NCI-H460 (cell line): Measurements from ENCODE around the gene MTTP. TPM values are rescaled to one million over a fixed set of nuclear protein-coding genes. Genes with fewer than 3 reads are reported as not detected.
A peak's percentile ranks its signal among the peaks of the same experiment; 100 is the strongest.
"Not testable (repeated sequence)": the region's sequence is repeated elsewhere in the genome, so short reads cannot be mapped to it uniquely, and the experiment has no call there.

Experiments used
- DNase-seq: peaks from one replicate; pipeline ENCODE4 v3.0.0-alpha.2; 2016; ENCODE audit warnings: low read depth; ENCODE audit errors: extremely low read depth
- polyA plus RNA-seq: library from polyadenylated mRNA; depleted of rRNA; stranded (reverse); fragments of >200 nt; gene quantifications from 2 replicates; pipeline ENCODE4 v1.2.3, GENCODE V29; 2014; cell fraction: nucleus; rRNA removed
- total RNA-seq: library from RNA; depleted of rRNA; stranded (reverse); fragments of >200 nt; shearing (Covaris generic); gene quantifications from 2 replicates; pipeline ENCODE4 v1.2.3, GENCODE V29; 2014; rRNA removed

The MTTP gene
- total RNA-seq = 0.05 TPM in 1 of 2 replicates, not detected in the other
- polyA plus RNA-seq = 0.06 TPM in 1 of 2 replicates, not detected in the other

DNA sequence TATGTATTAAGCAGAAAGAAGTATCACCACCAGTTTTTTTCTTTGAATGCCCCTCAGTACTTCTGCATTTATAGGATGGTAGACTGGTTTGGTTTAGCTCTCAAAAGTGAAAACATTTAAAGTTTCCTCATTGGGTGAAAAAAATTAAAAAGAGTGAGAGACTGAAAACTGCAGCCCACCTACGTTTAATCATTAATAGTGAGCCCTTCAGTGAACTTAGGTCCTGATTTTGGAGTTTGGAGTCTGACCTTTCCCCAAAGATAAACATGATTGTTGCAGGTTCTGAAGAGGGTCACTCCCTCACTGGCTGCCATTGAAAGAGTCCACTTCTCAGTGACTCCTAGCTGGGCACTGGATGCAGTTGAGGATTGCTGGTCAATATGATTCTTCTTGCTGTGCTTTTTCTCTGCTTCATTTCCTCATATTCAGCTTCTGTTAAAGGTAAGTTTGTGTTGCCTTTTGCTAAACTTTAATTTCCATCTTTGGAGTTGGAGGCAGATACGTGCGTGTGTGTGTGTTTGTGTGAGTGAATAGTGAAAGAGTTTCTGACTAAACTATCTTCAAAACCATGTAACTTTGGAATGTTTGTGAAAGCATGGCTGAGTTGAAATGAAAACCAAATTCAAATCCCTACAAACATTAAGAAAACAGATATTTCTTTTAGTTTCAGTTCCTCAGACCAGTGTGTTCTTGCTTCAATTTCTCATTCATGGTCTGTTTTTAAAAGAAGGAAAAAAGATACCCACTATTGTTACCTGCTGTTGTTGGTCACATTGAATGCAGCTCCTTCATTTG lies at the start of gene MTTP:
TSS of gene MTTP (plus strand) at position 295 of the 795 bp plus-strand sequence. CDS start at position 381, 86 bp downstream.
- no peak for DNase-seq

DNA sequence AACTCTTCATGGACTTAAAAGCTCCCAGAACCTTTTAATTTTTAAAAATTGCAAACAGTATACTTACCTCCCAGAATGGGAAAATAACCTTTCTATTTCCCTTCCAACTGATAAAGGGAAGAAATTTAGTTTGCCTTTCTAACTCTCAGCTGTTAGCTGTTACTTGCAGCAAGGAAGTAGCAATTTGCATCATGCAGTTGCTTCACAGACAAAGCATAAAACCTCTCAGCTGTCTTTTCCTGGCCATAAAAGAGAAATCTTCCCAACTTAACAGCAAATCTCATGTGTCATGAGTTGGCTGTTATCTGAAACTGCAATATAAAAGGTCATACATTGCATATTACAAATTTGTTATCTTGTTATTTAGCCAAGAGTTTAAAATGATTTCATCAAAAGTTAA lies 45.4 kb upstream of the MTTP start:
- no peak for DNase-seq

DNA sequence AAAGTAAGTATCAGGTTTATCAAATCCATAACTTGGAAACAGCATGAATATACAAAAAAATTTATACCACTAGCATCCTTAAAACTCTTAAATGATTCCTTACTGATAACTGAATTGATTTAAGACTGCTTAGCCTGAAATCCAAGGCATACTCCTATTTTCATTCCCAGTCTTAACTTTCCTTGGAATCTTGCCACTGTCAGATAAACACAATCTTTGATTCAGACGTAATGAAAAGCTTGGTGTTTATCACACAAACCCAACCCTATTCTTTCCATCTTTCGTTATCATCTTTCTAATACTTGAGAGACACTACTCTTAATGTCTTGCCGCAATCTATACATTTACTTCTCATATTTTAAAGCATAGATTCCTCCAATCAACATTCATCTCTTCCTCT lies 44.7 kb upstream of the MTTP start:
- DNase-seq = no peak

DNA sequence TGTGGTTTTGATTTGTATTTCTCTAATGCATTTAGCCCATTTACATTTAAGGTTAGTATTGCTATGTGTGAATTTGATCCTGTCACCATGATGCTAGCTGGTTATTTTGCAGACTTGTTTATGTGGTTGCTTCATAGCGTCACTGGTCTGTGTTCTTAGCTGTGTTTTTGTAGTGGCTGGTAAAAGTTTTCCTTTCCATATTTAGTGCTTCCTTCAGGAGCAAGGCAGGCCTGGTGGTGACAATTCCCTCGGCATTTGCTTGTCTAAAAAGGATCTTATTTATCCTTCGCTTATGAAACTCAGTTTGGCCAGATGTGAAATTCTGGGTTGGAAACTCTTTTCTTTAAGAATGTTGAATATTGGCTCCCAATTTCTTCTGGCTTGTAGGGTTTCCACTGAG lies 39.9 kb upstream of the MTTP start:
- DNase-seq = not testable (repeated sequence)

DNA sequence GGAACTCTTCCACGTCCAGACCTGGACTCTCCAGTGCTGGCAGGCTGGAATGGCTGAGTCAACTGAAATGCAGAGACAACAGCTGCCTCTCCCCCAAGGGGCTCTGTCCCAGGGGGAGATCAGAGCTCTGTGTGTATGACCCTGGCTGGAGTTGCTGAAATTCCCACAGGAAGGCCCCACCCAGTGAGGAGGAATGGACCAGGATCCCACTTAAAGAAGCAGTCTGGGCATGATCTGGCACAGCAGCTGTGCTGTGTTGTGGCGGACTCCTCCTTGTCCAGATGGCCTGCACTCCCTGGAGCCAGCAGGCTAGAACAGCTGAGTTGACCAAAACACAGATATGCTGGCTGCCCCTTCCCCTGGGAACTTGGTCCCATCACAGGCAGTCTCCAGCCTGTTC lies 38.4 kb upstream of the MTTP start:
- no peak for DNase-seq

DNA sequence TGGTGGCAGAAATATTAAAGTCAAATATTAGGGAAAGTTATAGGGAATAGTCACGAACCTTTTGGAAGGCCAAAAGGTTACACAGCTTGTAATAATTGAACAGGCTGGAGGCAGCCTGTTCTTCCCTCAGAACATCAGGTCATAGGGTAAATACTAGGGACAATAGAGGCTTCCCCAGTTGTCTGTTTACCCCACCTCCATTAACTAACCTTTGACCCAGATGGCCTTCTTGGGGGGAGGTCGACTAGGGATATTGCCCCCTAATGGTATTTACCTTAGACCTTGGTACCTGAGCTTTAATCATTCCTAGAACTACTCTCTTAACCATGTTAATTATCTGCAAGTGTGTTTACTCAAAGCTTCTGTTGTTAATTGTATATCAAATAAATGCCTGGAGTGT lies 37.8 kb upstream of the MTTP start:
- DNase-seq = no peak

DNA sequence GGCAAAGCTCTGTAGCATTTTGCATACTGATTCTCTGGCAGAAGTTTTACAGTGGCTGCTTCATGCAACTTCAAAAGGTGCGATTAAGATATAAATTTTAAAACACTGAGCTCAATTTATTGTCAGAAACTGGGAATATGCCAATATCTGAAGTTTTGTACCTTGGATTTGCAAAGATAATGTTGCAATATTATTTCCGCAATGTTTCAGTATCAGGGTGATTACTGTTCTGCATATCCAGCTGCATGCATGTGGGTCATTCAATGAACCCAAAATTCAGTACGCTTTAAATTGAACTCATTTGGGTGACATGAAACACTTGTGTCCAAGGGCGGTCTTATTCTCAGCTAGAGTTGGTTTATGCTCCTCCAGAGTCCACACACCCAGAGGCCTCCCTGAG lies 37.0 kb upstream of the MTTP start:
- no peak for DNase-seq

DNA sequence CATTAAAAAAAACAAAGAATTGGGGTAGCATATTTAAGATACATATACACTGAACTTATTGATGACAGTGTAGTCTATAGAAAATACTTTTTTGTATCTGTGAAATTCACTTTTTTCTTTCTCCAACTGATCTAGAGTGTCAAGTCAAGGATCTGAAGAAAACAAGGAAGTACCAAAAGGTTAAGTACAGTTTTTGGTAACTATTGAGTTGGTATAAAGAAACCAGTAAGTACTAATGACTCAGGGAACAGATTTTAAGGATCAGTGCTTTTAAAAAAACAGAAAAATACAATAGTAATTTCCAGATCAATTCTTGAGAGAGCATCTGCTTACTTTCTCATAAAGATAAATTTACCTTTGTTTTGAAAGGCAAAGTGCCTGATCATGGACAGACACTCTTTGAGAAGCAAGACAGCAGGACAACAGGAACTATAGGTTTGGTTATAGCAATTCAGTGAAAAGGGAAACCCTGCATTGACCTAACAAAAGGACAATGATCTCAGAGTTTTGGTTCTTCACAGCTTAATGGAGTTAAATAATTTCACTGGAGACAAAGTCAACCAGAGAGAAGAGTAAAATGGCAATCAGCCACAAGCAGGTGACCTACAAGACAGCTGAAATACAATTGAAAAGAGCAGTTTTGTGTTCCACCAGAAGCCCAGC lies 34.2 kb upstream of the MTTP start:
- no peak for DNase-seq

DNA sequence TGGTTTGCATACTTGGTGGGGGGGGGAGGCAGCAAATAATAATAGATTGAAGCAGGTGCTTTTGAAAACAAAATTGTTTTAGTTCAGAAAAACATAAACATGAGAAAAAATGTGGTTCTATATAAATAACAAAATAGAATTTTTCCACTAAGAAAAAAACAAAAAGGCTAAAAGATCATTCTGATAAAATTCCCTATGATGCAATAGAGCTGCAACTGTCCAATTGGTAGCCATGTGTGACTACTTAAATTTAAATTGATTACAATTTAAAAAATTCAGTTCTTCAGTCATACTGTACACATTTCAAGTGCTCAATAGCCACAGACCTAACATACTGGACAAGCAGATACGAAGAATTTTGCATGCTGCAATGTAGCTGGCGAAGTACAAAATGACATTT lies 21.8 kb upstream of the MTTP start:
- DNase-seq = no peak

DNA sequence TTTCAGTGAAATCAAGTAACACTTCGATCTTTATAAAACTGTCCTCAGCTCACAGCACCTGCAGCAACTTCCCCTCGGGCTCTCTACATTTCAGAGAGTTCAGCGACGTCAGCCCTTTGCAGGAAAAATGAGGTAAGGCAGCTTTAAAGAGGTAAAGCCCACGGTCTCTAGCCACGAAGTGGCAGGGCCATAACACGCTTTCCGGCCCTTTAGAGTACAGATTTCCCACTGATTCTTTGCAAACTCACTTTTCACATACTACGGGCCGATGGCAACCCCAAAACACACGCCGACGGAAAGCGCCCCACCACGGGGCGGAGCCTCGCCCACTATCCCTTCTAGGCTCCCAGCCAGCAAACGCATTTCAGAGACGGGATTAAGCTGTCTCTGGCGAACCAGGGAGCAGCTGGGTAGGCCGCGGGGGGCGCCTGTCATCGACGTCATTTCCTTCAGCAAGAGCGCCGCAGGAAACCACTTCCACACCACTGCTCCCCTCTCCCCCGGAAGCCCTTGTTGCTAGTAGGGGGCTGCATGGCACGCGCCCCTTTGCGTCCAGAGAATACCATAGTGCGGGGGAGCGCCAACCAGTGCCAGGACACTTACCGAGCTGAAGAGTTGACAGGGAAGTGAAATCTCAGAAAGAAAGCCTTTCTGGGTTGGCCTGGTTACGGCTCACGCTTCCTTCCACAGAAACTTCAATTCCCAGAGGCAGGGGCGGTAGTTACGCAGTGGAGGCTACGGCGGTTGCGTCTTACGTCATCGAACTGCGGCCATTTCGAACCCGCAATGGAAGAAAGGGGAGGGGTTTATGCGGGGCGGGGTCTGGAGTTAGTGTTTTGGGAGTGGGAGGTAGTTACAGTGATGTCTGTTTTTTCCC lies 11.1 kb upstream of the MTTP start, which contains the start of gene TRMT10A:
TSS of gene TRMT10A (minus strand) at position 730 of the 877 bp plus-strand sequence. CDS start 4,701 bp downstream, outside the sequence.
- peak; percentile 94 for DNase-seq

DNA sequence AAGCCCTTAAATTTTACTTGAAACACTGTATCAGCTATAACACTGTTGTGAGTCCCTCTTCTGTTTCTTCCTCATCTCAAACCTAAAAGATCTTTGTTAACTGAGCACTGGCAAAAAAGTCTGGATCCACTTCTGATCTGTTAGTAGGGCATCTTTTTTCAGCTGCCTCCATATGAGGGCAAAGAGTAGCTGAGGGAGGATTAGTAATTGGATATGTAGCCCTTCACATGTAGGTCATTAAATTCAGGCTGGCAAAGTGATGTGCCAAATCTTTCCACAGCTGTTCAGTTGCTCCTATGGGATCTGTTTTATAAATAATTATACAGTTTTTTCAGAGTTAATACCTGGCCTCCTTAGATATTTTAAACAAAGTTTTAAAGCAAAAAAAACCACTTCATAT lies 9.7 kb upstream of the MTTP start:
- no peak for DNase-seq

DNA sequence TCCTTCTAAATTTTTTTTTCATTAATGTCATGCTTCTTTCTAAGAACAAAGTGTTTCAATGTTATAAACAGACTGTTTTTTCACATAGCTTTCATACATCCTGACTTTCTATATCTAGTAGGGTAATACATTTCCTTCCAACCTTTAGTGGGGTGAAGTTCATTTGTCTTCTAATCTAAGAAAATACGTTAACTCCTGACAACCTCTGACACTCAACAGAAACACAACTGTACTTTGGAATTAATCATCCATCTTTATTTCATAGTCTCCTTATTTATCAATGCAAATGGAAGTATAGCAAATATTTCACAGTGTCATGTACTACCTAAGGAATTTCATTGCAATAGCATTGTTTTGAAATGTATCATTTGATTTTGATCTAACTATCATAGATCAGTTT lies 2.7 kb upstream of the MTTP start:
- DNase-seq = no peak

DNA sequence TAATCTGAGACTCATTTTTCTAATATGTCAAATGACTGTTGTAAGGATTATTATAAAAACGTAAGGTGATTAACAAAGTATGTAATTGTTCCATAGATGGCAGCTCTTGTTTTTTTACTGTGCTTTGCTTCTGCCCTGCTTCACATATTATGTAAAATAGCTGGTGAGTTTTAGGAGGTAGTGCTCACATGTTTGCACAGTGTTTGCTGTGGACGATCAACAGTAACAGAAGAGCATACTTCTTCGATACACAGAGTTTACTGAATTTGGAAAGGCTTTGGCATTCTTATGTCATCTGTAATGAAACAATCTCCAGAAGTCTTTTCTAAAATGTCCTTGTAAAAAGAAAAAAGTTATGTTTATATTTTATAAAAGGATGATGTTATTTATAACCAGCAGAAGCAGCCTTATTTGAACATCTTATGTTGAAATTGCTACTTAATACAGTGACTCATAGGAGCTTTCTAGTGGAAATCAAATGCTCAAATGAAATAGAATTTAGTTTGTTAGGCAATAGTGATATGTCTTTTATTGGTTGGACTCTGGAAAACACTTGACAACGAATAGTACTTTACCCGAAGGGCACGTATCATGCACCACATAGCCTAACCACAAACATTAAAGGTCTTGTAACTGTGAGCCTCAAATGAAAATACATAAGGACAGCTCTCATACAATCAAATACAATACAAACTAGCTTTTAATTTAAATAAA lies 1.9 kb upstream of the MTTP start:
- DNase-seq = no peak

DNA sequence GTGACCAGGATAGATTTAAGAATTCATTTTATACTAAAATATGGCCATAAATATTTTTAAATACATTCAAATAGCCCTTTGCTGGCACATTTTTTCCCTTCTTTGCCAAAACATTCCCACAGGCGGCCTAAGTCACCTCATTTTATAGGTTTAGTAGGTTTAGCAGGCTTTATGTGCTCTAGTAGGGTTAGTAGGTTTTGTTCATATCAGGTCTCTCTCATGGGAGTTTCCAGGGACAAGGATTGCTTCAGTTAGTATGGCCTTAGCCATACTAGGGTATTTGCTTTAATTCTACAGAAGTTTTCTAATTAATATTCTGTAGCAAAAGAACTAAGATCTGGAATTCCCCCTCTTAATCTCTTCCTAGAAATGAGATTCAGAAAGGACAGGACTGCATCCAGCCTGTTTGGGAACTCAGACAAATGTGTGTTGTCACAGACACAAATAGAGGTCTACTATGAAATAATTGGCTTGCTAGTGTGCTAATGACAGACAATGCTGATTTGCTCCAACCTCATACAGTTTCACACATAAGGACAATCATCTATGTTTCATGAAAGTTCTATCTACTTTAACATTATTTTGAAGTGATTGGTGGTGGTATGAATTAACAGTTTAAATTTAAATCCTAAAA lies 772 bp upstream of the MTTP start:
- no peak for DNase-seq

DNA sequence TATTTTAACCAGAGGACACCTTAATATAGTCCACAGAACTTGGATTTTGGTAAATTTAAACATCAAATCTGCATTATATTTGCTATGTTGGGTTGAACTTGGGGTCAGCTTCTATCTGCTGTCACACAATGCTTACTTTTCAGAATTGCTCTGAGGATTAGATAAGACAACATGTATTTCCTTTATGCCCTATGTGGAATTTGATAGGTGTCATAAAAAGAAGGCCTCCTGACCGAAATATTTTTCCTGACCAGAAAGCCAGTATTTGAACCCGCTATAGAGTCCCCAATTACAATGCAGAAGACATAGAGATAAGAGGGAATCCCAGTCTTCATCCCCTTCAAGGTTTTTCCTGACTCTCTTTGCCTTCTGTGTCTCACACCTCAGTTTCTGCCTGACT lies 4.1 kb downstream of the MTTP start:
- no peak for DNase-seq

DNA sequence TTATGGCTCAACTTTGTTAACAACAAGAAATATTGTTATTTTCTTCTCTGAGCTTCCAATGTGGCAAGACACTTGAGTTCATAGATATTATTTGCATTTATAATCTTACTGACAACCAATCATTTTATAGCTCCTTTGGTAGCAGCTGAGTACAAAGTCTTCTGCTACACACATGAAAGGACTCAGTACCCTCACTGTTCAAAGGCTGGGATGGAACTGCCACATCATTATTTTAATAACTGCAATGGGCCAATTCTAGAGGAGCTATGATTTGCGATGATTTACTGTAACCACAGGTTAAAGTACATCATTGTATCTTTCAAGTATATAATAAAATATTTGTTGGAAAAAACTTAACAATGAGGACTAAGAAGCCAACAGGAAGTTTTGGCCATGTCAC lies 10.9 kb downstream of the MTTP start:
- no peak for DNase-seq

DNA sequence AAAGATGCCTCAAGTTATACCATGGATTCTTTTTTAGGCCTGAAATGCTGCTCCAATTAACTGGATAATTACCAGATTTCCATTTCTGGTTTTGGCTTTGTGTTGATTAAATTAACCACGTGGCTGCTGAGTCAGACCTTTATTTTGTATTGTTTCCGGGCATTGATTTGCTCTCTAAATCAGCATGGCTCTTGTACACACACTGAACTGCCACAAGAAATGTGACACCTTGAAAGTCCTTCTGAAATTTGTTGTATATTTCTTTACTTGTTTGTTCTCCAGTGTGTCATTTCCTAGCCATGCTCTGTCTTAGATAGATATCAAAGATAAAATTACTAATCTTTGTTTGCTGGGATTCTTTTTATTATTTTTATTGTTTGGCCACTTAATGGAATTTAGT lies 11.7 kb downstream of the MTTP start:
- no peak for DNase-seq

DNA sequence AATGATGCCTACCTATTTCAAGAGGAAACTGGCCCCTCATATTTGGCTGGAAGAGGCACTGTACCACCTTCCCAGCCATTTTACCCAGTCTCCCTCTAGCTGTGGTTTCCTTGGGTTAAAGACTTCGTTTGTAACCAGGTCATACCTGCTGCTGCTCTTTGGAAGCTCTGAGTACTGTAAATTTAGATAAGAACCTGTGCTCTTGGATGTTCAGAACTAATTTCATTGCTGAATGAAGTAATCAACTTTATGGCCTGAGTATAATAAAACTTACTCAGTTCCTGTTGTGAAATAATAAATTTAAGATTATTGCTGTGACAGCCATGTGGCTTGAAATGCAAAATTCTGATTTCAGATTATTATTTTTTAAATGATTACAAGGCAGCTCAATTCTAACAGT lies 12.2 kb downstream of the MTTP start:
- DNase-seq = no peak

DNA sequence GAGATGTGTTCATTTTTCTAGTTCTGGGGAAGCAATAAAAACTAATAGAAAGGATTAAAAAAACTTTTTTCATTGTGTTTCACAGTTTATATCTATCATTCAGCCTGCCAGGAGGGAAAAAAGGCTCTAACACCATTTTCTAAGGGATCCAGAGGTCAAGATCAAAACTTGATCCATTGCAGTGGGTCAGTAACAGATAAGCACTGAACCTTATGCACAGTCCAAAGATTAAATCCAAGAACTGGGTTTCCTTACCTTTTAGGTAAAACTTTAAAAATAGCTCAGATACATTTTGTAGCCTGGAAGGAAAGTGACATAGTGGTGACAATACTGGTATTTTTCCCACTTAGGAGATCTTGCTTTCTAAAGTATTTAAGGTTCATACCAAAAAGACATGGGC lies 12.7 kb downstream of the MTTP start:
- no peak for DNase-seq

DNA sequence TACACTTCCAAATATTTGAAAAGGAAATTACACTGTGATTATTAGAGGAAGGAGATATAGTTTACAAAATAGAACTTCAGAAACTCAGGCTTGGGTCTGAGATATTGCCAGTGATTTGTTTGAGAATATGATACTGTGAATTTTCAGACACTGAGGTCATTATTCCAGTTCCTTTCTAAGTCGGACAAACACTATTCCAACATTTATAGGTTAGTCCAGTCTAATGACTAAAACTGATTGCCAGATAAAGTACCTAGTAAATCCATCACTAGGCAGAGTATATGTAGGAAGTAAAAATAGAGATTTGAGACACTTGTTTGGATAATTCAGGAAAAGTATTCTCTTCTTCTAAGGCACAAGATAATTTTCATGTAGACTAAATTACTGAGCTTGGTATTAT lies 13.2 kb downstream of the MTTP start:
- no peak for DNase-seq
